KMS-11 (cell line): ENCODE measurements around the gene LARGE1.

Source experiments
- H2AFZ ChIP-seq: fragments of 200-600 bp; sonication (generic); 2 replicates; pipeline ENCODE4 v1.6.1; 2016; ENCODE audit warnings: antibody characterized with exemption, mixed run types, low read depth
- H3K27ac ChIP-seq: fragments of 200-600 bp; sonication (generic); 2 replicates; pipeline ENCODE4 v1.6.1; 2016; ENCODE audit warnings: mild to moderate bottlenecking, mixed run types
- H3K27me3 ChIP-seq: fragments of 200-600 bp; sonication (generic); 2 replicates; pipeline ENCODE4 v1.6.1; 2017; ENCODE audit warnings: mild to moderate bottlenecking, low read depth, mixed run types, moderate library complexity; ENCODE audit not compliant: insufficient read depth
- H3K36me3 ChIP-seq: fragments of 200-600 bp; sonication (generic); 2 replicates; pipeline ENCODE4 v1.6.1; 2017; ENCODE audit warnings: mild to moderate bottlenecking, mixed run types; ENCODE audit not compliant: insufficient read depth
- H3K4me1 ChIP-seq: fragments of 200-600 bp; sonication (generic); 2 replicates; pipeline ENCODE4 v1.6.1; 2016; ENCODE audit warnings: mild to moderate bottlenecking, low read depth, mixed run types; ENCODE audit not compliant: poor library complexity, severe bottlenecking
- H3K4me2 ChIP-seq: fragments of 200-600 bp; sonication (generic); 2 replicates; pipeline ENCODE4 v1.7.0; 2016; ENCODE audit warnings: mild to moderate bottlenecking, mixed run types
- H3K4me3 ChIP-seq: fragments of 200-600 bp; sonication (generic); IDR thresholded peaks from 2 replicates; pipeline ENCODE4 v1.6.1; 2017; ENCODE audit warnings: low read depth, low read length, mixed read lengths; ENCODE audit not compliant: insufficient read depth
- H3K79me2 ChIP-seq: fragments of 200-600 bp; sonication (generic); 2 replicates; pipeline ENCODE4 v1.6.1; 2016; ENCODE audit warnings: low read depth, mixed run types; ENCODE audit not compliant: insufficient read depth
- H3K9ac ChIP-seq: fragments of 200-600 bp; sonication (generic); 2 replicates; pipeline ENCODE4 v1.6.1; 2016; ENCODE audit warnings: mild to moderate bottlenecking, mixed run types
- H4K20me1 ChIP-seq: fragments of 200-600 bp; sonication (generic); 2 replicates; pipeline ENCODE4 v1.6.1; 2016; ENCODE audit warnings: mild to moderate bottlenecking, mixed run types; ENCODE audit not compliant: insufficient read depth
- CTCF ChIP-seq: fragments of 200-600 bp; sonication (generic); conservative IDR thresholded peaks from 2 replicates; pipeline ENCODE4 v1.6.1; 2017; ENCODE audit warnings: low read depth, mild to moderate bottlenecking, antibody characterized with exemption, low read length, moderate library complexity, mixed read lengths

The LARGE1 gene

GRCh38 chr22:33288078-33288477 lies 632.2 kb downstream of the LARGE1 start:
- H3K9ac ChIP-seq = no peak overlapping the region
- H3K4me1 ChIP-seq = no peaks in the 10 kb centered on the region
- H3K36me3 ChIP-seq = no peaks in the 10 kb centered on the region
- H4K20me1 ChIP-seq = no peaks in the 10 kb centered on the region
- no peaks in the 10 kb centered on the region for H3K79me2 ChIP-seq
- no peaks in the 10 kb centered on the region for H3K27me3 ChIP-seq
- no peak overlapping the region for H2AFZ ChIP-seq
- no peak overlapping the region for H3K4me2 ChIP-seq
- TF ChIP-seq CTCF = no peak
- H3K4me3 ChIP-seq = no peak overlapping the region
- H3K27ac ChIP-seq = no peak overlapping the region

- Histone ChIP-seq H3K36me3 (no peaks in the 10 kb centered on the region), H3K9ac (no peak overlapping the region), H3K79me2 (no peaks in the 10 kb centered on the region), H3K4me2 (no peak overlapping the region), H3K27ac (no peak overlapping the region), H4K20me1 (no peaks in the 10 kb centered on the region), H3K4me3 (no peak overlapping the region), H2AFZ (no peak overlapping the region), H3K4me1 (no peaks in the 10 kb centered on the region), H3K27me3 (no peaks in the 10 kb centered on the region)
- no peak for TF ChIP-seq CTCF
Measured at GRCh38 chr22:33275073-33275443, 645.2 kb downstream of the LARGE1 start.

- TF ChIP-seq CTCF = peak; percentile 75
- Histone ChIP-seq H4K20me1 (no peaks in the 10 kb centered on the region), H3K36me3 (no peaks in the 10 kb centered on the region), H3K4me2 (no peak overlapping the region), H3K79me2 (no peaks in the 10 kb centered on the region), H3K4me3 (no peak overlapping the region), H3K27ac (no peak overlapping the region), H3K27me3 (no peaks in the 10 kb centered on the region), H3K4me1 (peaks cover under 1% of the 10 kb centered on the region), H3K9ac (no peak overlapping the region), H2AFZ (no peak overlapping the region)
Measured at GRCh38 chr22:33274214-33275072, 645.8 kb downstream of the LARGE1 start.

- no peaks in the 10 kb centered on the region for H3K79me2 ChIP-seq
- no peak overlapping the region for H3K27ac ChIP-seq
- no peak for TF ChIP-seq CTCF
- H3K9ac ChIP-seq = no peak overlapping the region
- H3K36me3 ChIP-seq = no peaks in the 10 kb centered on the region
- no peaks in the 10 kb centered on the region for H4K20me1 ChIP-seq
- H3K4me2 ChIP-seq = no peak overlapping the region
- H2AFZ ChIP-seq = no peak overlapping the region
- H3K4me1 ChIP-seq = peaks cover 3% of the 10 kb centered on the region
- no peak overlapping the region for H3K4me3 ChIP-seq
- no peaks in the 10 kb centered on the region for H3K27me3 ChIP-seq
Measured at GRCh38 chr22:33272871-33273270, 647.4 kb downstream of the LARGE1 start.
